HepG2 (cell line): ENCODE measurements around the gene NDFIP2. TPM values are rescaled to one million over a fixed set of nuclear protein-coding genes. Genes with fewer than 3 reads are reported as not detected.

Experiments
- ATAC-seq: fragments of 200-7000 bp; cut with Tn5 transposase; 3 replicates; pipeline ENCODE4 v1.9.1; 2020; ENCODE audit warnings: mild to moderate bottlenecking, moderate library complexity
- BruUV-seq: library from RNA; stranded (reverse); fragments of 400-500 nt; replicated peaks from 2 replicates; lab custom pipeline; 2021; lab: Mats Ljungman, UMichigan
- CTCF ChIA-PET: fragments of 300-600 bp; formaldehyde crosslinking; extraction: SDS; loops from one replicate; lab custom pipeline; 2021; ENCODE audit warnings: low total read pairs, inconsistent platforms, low intra/inter-chr PET ratio; lab: Yijun Ruan, JAX
- POLR2A ChIA-PET: fragments of 350-600 bp; sonication (Branson Sonifier 250); formaldehyde crosslinking; loops from one replicate; lab custom pipeline; 2020; ENCODE audit warnings: antibody characterized with exemption, inconsistent platforms; lab: Yijun Ruan, JAX
- DNase-seq: peaks from one replicate; pipeline ENCODE4 v3.0.0-alpha.2; 2015; ENCODE audit warnings: low spot score
- FAIRE-seq: peaks from 3 replicates; lab custom pipeline; 2011; peaks lifted over from hg19 to GRCh38; lab: Jason Lieb, UNC
- H2AFZ ChIP-seq: one replicate; pipeline ENCODE4 v1.6.1; 2011; ENCODE audit warnings: low read length, inconsistent platforms
- H3K27ac ChIP-seq: fragments of 300-600 bp; 3 replicates; pipeline ENCODE4 v1.8.0; 2011; ENCODE audit warnings: mixed run types, mild to moderate bottlenecking, mixed read lengths, low read length, inconsistent platforms; ENCODE audit not compliant: insufficient read depth; ENCODE audit errors: extremely low read length
- H3K27me3 ChIP-seq, 2 experiments: fragments of 200-600 bp in 1 of 2; 2 replicates in 1 of 2; 3 replicates in 1 of 2; pipeline versions ENCODE4 v1.6.0 to v1.8.0; 2011; ENCODE audit warnings: low read length in 2 of 2, mild to moderate bottlenecking in 2 of 2, moderate library complexity in 2 of 2, inconsistent platforms in 1 of 2; ENCODE audit not compliant: insufficient read depth in 2 of 2, control insufficient read depth in 1 of 2
- H3K36me3 ChIP-seq, 2 experiments: fragments of 200-600 bp in 1 of 2; replicated peaks in 1 of 2; 2 replicates in 1 of 2; 3 replicates in 1 of 2; pipeline versions ENCODE4 v1.5.1 to v1.8.0; 2011; ENCODE audit warnings: low read length in 2 of 2, inconsistent platforms in 1 of 2; ENCODE audit not compliant: insufficient read depth in 2 of 2, control insufficient read depth in 1 of 2
- H3K4me1 ChIP-seq: 2 replicates; pipeline ENCODE4 v1.5.1; 2012; ENCODE audit warnings: low read length, inconsistent platforms; ENCODE audit not compliant: insufficient read depth
- H3K4me2 ChIP-seq: 2 replicates; pipeline ENCODE4 v1.6.0; 2011; ENCODE audit warnings: low read depth, low read length, inconsistent platforms
- H3K4me3 ChIP-seq, 3 experiments: fragments of 200-600 bp in 1 of 3; sonication (generic), shearing (Covaris generic) in 1 of 3; replicated peaks in 1 of 3; 2 replicates each; pipeline ENCODE4 v1.5.1; 2011 to 2016; ENCODE audit warnings: low read length in 3 of 3, inconsistent platforms in 2 of 3, low read depth in 2 of 3, mild to moderate bottlenecking in 2 of 3, control low read depth in 1 of 3, mixed read lengths in 1 of 3; ENCODE audit not compliant: insufficient read depth in 1 of 3
- H3K79me2 ChIP-seq: one replicate; pipeline ENCODE4 v1.6.1; 2011; ENCODE audit warnings: low read length, inconsistent platforms; ENCODE audit not compliant: insufficient read depth
- H3K9ac ChIP-seq: 2 replicates; pipeline ENCODE4 v1.6.0; 2011; ENCODE audit warnings: mild to moderate bottlenecking, low read depth, low read length, inconsistent platforms; ENCODE audit not compliant: insufficient read depth
- H3K9me3 ChIP-seq: 2 replicates; pipeline ENCODE4 v1.5.1; 2012; ENCODE audit warnings: mild to moderate bottlenecking, low read length
- H4K20me1 ChIP-seq: 2 replicates; pipeline ENCODE4 v1.6.0; 2011; ENCODE audit warnings: inconsistent platforms, mild to moderate bottlenecking, low read length, moderate library complexity; ENCODE audit not compliant: insufficient read depth
- ARHGAP35 ChIP-seq: sonication (generic); formaldehyde crosslinking; IDR thresholded peaks from 2 replicates; pipeline ENCODE4 v1.9.0; 2022; ENCODE audit warnings: mild to moderate bottlenecking, inconsistent platforms, moderate library complexity, missing genetic modification reagents, borderline replicate concordance
- ARNT2 ChIP-seq: sonication (generic); formaldehyde crosslinking; IDR thresholded peaks from 2 replicates; pipeline ENCODE4 v1.8.0; 2022; ENCODE audit warnings: mild to moderate bottlenecking, low read depth, missing genetic modification reagents, moderate library complexity
- CREB3 ChIP-seq: sonication (generic); formaldehyde crosslinking; IDR thresholded peaks from 2 replicates; pipeline ENCODE4 v1.5.0; 2020; ENCODE audit warnings: missing genetic modification reagents
- HNF1A ChIP-seq, 2 experiments: sonication (generic) in 1 of 2; formaldehyde crosslinking in 1 of 2; IDR thresholded peaks; 2 replicates each; pipeline versions ENCODE4 v1.4.0 to v1.6.1; 2016 to 2020; ENCODE audit warnings: borderline replicate concordance in 1 of 2, low read depth in 1 of 2, mild to moderate bottlenecking in 1 of 2, missing genetic modification reagents in 1 of 2
- SP140L ChIP-seq: sonication (generic); formaldehyde crosslinking; IDR thresholded peaks from 2 replicates; pipeline ENCODE4 v1.4.0; 2020; ENCODE audit warnings: missing genetic modification reagents, borderline replicate concordance
- SP5 ChIP-seq: IDR thresholded peaks from 2 replicates; pipeline ENCODE4 v1.6.1; 2016; ENCODE audit warnings: low read depth, borderline replicate concordance
- ZFP41 ChIP-seq: sonication (generic); formaldehyde crosslinking; IDR thresholded peaks from 2 replicates; pipeline ENCODE4 v1.4.0; 2020; ENCODE audit warnings: mild to moderate bottlenecking, missing genetic modification reagents, borderline replicate concordance
- ZNF337 ChIP-seq: sonication (generic); formaldehyde crosslinking; IDR thresholded peaks from 2 replicates; pipeline ENCODE4 v1.5.1; 2020; ENCODE audit warnings: missing genetic modification reagents, low read depth, mild to moderate bottlenecking, borderline replicate concordance
- ZNF557 ChIP-seq: sonication (generic); formaldehyde crosslinking; IDR thresholded peaks from 2 replicates; pipeline ENCODE4 v1.4.0; 2020; ENCODE audit warnings: missing genetic modification reagents
- ZNF605 ChIP-seq: sonication (generic); formaldehyde crosslinking; IDR thresholded peaks from 2 replicates; pipeline ENCODE4 v1.8.0; 2022; ENCODE audit warnings: mild to moderate bottlenecking, missing genetic modification reagents
- ZNF709 ChIP-seq: sonication (generic); formaldehyde crosslinking; IDR thresholded peaks from 2 replicates; pipeline ENCODE4 v1.5.0; 2020; ENCODE audit warnings: mild to moderate bottlenecking, missing genetic modification reagents
- ZNF816 ChIP-seq: sonication (generic); formaldehyde crosslinking; IDR thresholded peaks from 2 replicates; pipeline ENCODE4 v1.8.0; 2022; ENCODE audit warnings: missing genetic modification reagents, mild to moderate bottlenecking, borderline replicate concordance
- WGBS: methylation state at CpG from one replicate; pipeline ENCODE4 v1.1.6; 2017; ENCODE audit warnings: low lambda C conversion rate; 5-methylcytosine and 5-hydroxymethylcytosine counted together
- in situ Hi-C: cut with HindIII; loops from 2 replicates; pipeline ENCODE4 v1.10.0; 2017; ENCODE audit warnings: low pct_unique_long_range_greater_than_20kb; ENCODE audit not compliant: extremely low pct_ligation_motif_present
- intact Hi-C: fragments of 100-400 bp; cut with micrococcal nuclease; formaldehyde crosslinking; loops from one replicate; pipeline ENCODE4 v1.10.0; 2022; ENCODE audit not compliant: unreplicated experiment
- polyA plus RNA-seq, 8 experiments: library from polyadenylated mRNA; depleted of rRNA in 3 of 8; stranded (reverse) in 7 of 8; unstranded in 1 of 8; fragments of >200 nt; fragmentation: Illumina TruSeq in 4 of 8; extraction: Trizol in 4 of 8; gene quantifications; 2 replicates each; pipeline versions ENCODE4 v1.2.1 to v1.2.3, GENCODE V29; 2011 to 2016; ENCODE audit warnings: low read depth in 4 of 8, missing spikeins in 1 of 8, mixed read lengths in 1 of 8; ENCODE audit not compliant: insufficient read depth in 1 of 8
- total RNA-seq, 5 experiments: library from RNA; depleted of rRNA; stranded (reverse); fragments of >200 nt; fragmentation: Illumina TruSeq; extraction: Trizol; gene quantifications; 2 replicates each; pipeline ENCODE4 v1.2.3, GENCODE V29; 2016; ENCODE audit warnings: low read depth in 1 of 5

NDFIP2 gene
- total and polyA plus RNA-seq, 2 of the 13 experiments (the other 11 are each of a cell fraction or from before 2014, with no cell fraction given), result 23.2 to 32.0 TPM

GRCh38 chr13:79458436-79458835 is 22.5 kb upstream of the NDFIP2 start:
- 1% methylated on average over 2 of the region's 2 CpGs for WGBS
- BruUV-seq, result no TSS peak
- FAIRE-seq (no peak), ATAC-seq (no peak), DNase-seq (no peak)
- Histone ChIP-seq H3K4me1 (no peaks in the 10 kb centered on the region), H3K36me3 (no peaks in the 10 kb centered on the region), H2AFZ (no peak overlapping the region), H3K27me3 (no peaks in the 10 kb centered on the region; a peak in 1 of 5 replicates), H4K20me1 (no peaks in the 10 kb centered on the region), H3K4me3 (no peak overlapping the region), H3K79me2 (no peaks in the 10 kb centered on the region), H3K9ac (no peak overlapping the region), H3K27ac (no peak overlapping the region), H3K9me3 (no peaks in the 10 kb centered on the region), H3K4me2 (no peak overlapping the region)
- ChIA-PET POLR2A (no interaction called here), CTCF (no interaction called here)
- no peak for TF ChIP-seq ZNF709
- TF ChIP-seq ZFP41 (CRISPR knock-in tag), result no peak
- no peak for TF ChIP-seq ZNF816 (CRISPR knock-in tag)
- TF ChIP-seq CREB3, result no peak
- no peak for TF ChIP-seq ARHGAP35 (CRISPR knock-in tag)
- no peak for TF ChIP-seq ARNT2
- in situ Hi-C loops, result no loop called here
- intact Hi-C loops, result no loop called here

GRCh38 chr13:79459906-79460305 is 21.0 kb upstream of the NDFIP2 start:
- in situ Hi-C loops (no loop called here), intact Hi-C loops (no loop called here)
- Histone ChIP-seq H3K9ac (no peak overlapping the region), H3K4me3 (no peak overlapping the region), H2AFZ (no peak overlapping the region), H3K27ac (no peak overlapping the region), H3K36me3 (no peaks in the 10 kb centered on the region), H4K20me1 (no peaks in the 10 kb centered on the region), H3K79me2 (no peaks in the 10 kb centered on the region), H3K27me3 (no peaks in the 10 kb centered on the region; a peak in 1 of 5 replicates), H3K9me3 (no peaks in the 10 kb centered on the region), H3K4me1 (no peaks in the 10 kb centered on the region), H3K4me2 (no peak overlapping the region)
- WGBS, result 36% methylated on average over 3 of the region's 3 CpGs
- ATAC-seq, result no peak
- ChIA-PET POLR2A (no interaction called here), CTCF (no interaction called here)
- DNase-seq, result no peak
- no TSS peak for BruUV-seq
- FAIRE-seq, result no peak
- TF ChIP-seq SP140L, result no peak
- no peak for TF ChIP-seq ZNF337 (CRISPR knock-in tag)
- no peak for TF ChIP-seq HNF1A (IDR thresholded peaks at IDR 0.05; ENCODE audit: low read depth)
- no peak for TF ChIP-seq HNF1A (CRISPR knock-in tag; IDR thresholded peaks at IDR 0.05; ENCODE audit: borderline replicate concordance)
- TF ChIP-seq SP5 (CRISPR knock-in tag), result no peak
- TF ChIP-seq ZNF605 (CRISPR knock-in tag), result no peak
- TF ChIP-seq ZNF557 (CRISPR knock-in tag), result no peak
